ENCODE data around the gene QPCT.
"Not testable (repeated sequence)": the region's sequence is repeated elsewhere in the genome, so short reads cannot be mapped to it uniquely, and the experiment has no call there.

Gene QPCT

GRCh38 chr2:37405781-37406180 lies 61.4 kb downstream of the QPCT start:
- H3K27me3 ChIP-seq (ENCODE audit: insufficient read depth, low read length) = no peaks in the 10 kb centered on the region
- no peak overlapping the region for H2AFZ ChIP-seq (ENCODE audit: low read length, unreplicated experiment)

GRCh38 chr2:37412231-37412630 lies 67.8 kb downstream of the QPCT start:
- Histone ChIP-seq H3K27me3 (ENCODE audit: insufficient read depth, low read length) (no peaks in the 10 kb centered on the region), H2AFZ (ENCODE audit: low read length, unreplicated experiment) (no peak overlapping the region), H3K79me2 (ENCODE audit: control insufficient read depth, insufficient read depth, low read length, unreplicated experiment) (no peaks in the 10 kb centered on the region), H3K4me3 (ENCODE audit: low read depth, low read length) (no peak overlapping the region), H3K36me3 (ENCODE audit: insufficient read depth, low read length) (no peaks in the 10 kb centered on the region), H3K27ac (ENCODE audit: low read depth, low read length) (no peak overlapping the region), H3K4me1 (ENCODE audit: control insufficient read depth, insufficient read depth, low read length, unreplicated experiment) (peaks cover 8% of the 10 kb centered on the region)

More at GRCh38 chr2:37405781-37406180, 61.4 kb downstream of the QPCT start:
- Histone ChIP-seq H3K27ac (ENCODE audit: low read depth, low read length) (no peak overlapping the region), H3K79me2 (ENCODE audit: control insufficient read depth, insufficient read depth, low read length, unreplicated experiment) (no peaks in the 10 kb centered on the region), H3K4me1 (ENCODE audit: control insufficient read depth, insufficient read depth, low read length, unreplicated experiment) (no peaks in the 10 kb centered on the region), H3K36me3 (ENCODE audit: insufficient read depth, low read length) (no peaks in the 10 kb centered on the region), H3K4me3 (ENCODE audit: low read depth, low read length) (no peak overlapping the region)

- H3K4me1 ChIP-seq (ENCODE audit: control insufficient read depth, insufficient read depth, low read length, unreplicated experiment); H2AFZ ChIP-seq (ENCODE audit: low read length, unreplicated experiment); H3K27me3 ChIP-seq (ENCODE audit: insufficient read depth, low read length); H3K36me3 ChIP-seq (ENCODE audit: insufficient read depth, low read length); H3K79me2 ChIP-seq (ENCODE audit: control insufficient read depth, insufficient read depth, low read length, unreplicated experiment); H3K4me3 ChIP-seq (ENCODE audit: low read depth, low read length); H3K27ac ChIP-seq (ENCODE audit: low read depth, low read length): not testable (repeated sequence)
Measured at GRCh38 chr2:37413911-37414469, 69.6 kb downstream of the QPCT start.

- no peak overlapping the region for H3K27ac ChIP-seq (ENCODE audit: low read depth, low read length)
- no peaks in the 10 kb centered on the region for H3K36me3 ChIP-seq (ENCODE audit: insufficient read depth, low read length)
- H3K4me1 ChIP-seq (ENCODE audit: control insufficient read depth, insufficient read depth, low read length, unreplicated experiment) = peaks cover 9% of the 10 kb centered on the region
- H2AFZ ChIP-seq (ENCODE audit: low read length, unreplicated experiment) = no peak overlapping the region
- no peaks in the 10 kb centered on the region for H3K79me2 ChIP-seq (ENCODE audit: control insufficient read depth, insufficient read depth, low read length, unreplicated experiment)
- H3K4me3 ChIP-seq (ENCODE audit: low read depth, low read length) = no peak overlapping the region
- no peaks in the 10 kb centered on the region for H3K27me3 ChIP-seq (ENCODE audit: insufficient read depth, low read length)
Measured at GRCh38 chr2:37414470-37414949, 70.1 kb downstream of the QPCT start.

GRCh38 chr2:37415128-37415820 lies 70.8 kb downstream of the QPCT start:
- Histone ChIP-seq H3K4me1 (ENCODE audit: control insufficient read depth, insufficient read depth, low read length, unreplicated experiment) (peaks cover 9% of the 10 kb centered on the region), H3K79me2 (ENCODE audit: control insufficient read depth, insufficient read depth, low read length, unreplicated experiment) (no peaks in the 10 kb centered on the region), H2AFZ (ENCODE audit: low read length, unreplicated experiment) (no peak overlapping the region), H3K27me3 (ENCODE audit: insufficient read depth, low read length) (no peaks in the 10 kb centered on the region), H3K4me3 (ENCODE audit: low read depth, low read length) (no peak overlapping the region), H3K36me3 (ENCODE audit: insufficient read depth, low read length) (no peaks in the 10 kb centered on the region), H3K27ac (ENCODE audit: low read depth, low read length) (no peak overlapping the region)

- Histone ChIP-seq H3K4me1 (ENCODE audit: control insufficient read depth, insufficient read depth, low read length, unreplicated experiment) (peaks cover 9% of the 10 kb centered on the region), H3K27me3 (ENCODE audit: insufficient read depth, low read length) (no peaks in the 10 kb centered on the region), H3K27ac (ENCODE audit: low read depth, low read length) (no peak overlapping the region), H3K4me3 (ENCODE audit: low read depth, low read length) (no peak overlapping the region), H3K79me2 (ENCODE audit: control insufficient read depth, insufficient read depth, low read length, unreplicated experiment) (no peaks in the 10 kb centered on the region), H3K36me3 (ENCODE audit: insufficient read depth, low read length) (no peaks in the 10 kb centered on the region), H2AFZ (ENCODE audit: low read length, unreplicated experiment) (peak overlapping the region; percentile 59)
Measured at GRCh38 chr2:37417321-37417720, 72.9 kb downstream of the QPCT start.

GRCh38 chr2:37418956-37419355 lies 74.5 kb downstream of the QPCT start:
- Histone ChIP-seq H3K36me3 (ENCODE audit: insufficient read depth, low read length) (no peaks in the 10 kb centered on the region), H3K79me2 (ENCODE audit: control insufficient read depth, insufficient read depth, low read length, unreplicated experiment) (no peaks in the 10 kb centered on the region), H3K4me3 (ENCODE audit: low read depth, low read length) (no peak overlapping the region), H3K4me1 (ENCODE audit: control insufficient read depth, insufficient read depth, low read length, unreplicated experiment) (peaks cover 9% of the 10 kb centered on the region), H3K27me3 (ENCODE audit: insufficient read depth, low read length) (no peaks in the 10 kb centered on the region), H2AFZ (ENCODE audit: low read length, unreplicated experiment) (no peak overlapping the region), H3K27ac (ENCODE audit: low read depth, low read length) (no peak overlapping the region)

GRCh38 chr2:37421686-37422085 lies 77.3 kb downstream of the QPCT start:
- Histone ChIP-seq H3K4me3 (ENCODE audit: low read depth, low read length) (no peak overlapping the region), H3K27ac (ENCODE audit: low read depth, low read length) (no peak overlapping the region), H3K79me2 (ENCODE audit: control insufficient read depth, insufficient read depth, low read length, unreplicated experiment) (no peaks in the 10 kb centered on the region), H3K36me3 (ENCODE audit: insufficient read depth, low read length) (no peaks in the 10 kb centered on the region), H2AFZ (ENCODE audit: low read length, unreplicated experiment) (no peak overlapping the region), H3K27me3 (ENCODE audit: insufficient read depth, low read length) (no peaks in the 10 kb centered on the region), H3K4me1 (ENCODE audit: control insufficient read depth, insufficient read depth, low read length, unreplicated experiment) (peaks cover 4% of the 10 kb centered on the region)

GRCh38 chr2:37422816-37423215 lies 78.4 kb downstream of the QPCT start:
- Histone ChIP-seq H3K36me3 (ENCODE audit: insufficient read depth, low read length) (no peaks in the 10 kb centered on the region), H3K27me3 (ENCODE audit: insufficient read depth, low read length) (no peaks in the 10 kb centered on the region), H3K4me3 (ENCODE audit: low read depth, low read length) (no peak overlapping the region), H3K79me2 (ENCODE audit: control insufficient read depth, insufficient read depth, low read length, unreplicated experiment) (no peaks in the 10 kb centered on the region), H3K27ac (ENCODE audit: low read depth, low read length) (no peak overlapping the region), H2AFZ (ENCODE audit: low read length, unreplicated experiment) (no peak overlapping the region), H3K4me1 (ENCODE audit: control insufficient read depth, insufficient read depth, low read length, unreplicated experiment) (no peaks in the 10 kb centered on the region)

Data from ACC112 (cell line).